Stimulated activated CD4-positive, alpha-beta T cell treated with anti-CD3 and anti-CD28 coated beads, Interleukin-12 subunit alpha, Interleukin-12 subunit beta, amount 100 ng/mL, for 4 hours (primary cell): Measurements from ENCODE around the gene SETBP1.

Source experiments
- DNase-seq: peaks from one replicate; pipeline ENCODE4 v3.0.0-alpha.2; 2020

Gene SETBP1

GRCh38 chr18:44765456-44765855, 84.8 kb downstream of the SETBP1 start:
- no peak for DNase-seq

GRCh38 chr18:44766450-44766849, 85.8 kb downstream of the SETBP1 start:
- no peak for DNase-seq

- DNase-seq: no peak
These were observed 87.1 kb downstream of the SETBP1 start for GRCh38 chr18:44767807-44768206.

GRCh38 chr18:44770641-44771040, 90.0 kb downstream of the SETBP1 start:
- DNase-seq: no peak

- DNase-seq: no peak
These were observed 90.9 kb downstream of the SETBP1 start for GRCh38 chr18:44771572-44771955.

- DNase-seq: no peak
These were observed 91.5 kb downstream of the SETBP1 start for GRCh38 chr18:44771956-44772917.

- no peak for DNase-seq
These were observed 93.0 kb downstream of the SETBP1 start for GRCh38 chr18:44773640-44774155.

GRCh38 chr18:44774191-44774590, 93.5 kb downstream of the SETBP1 start:
- no peak for DNase-seq

- no peak for DNase-seq
These were observed 96.9 kb downstream of the SETBP1 start for GRCh38 chr18:44777457-44778192.

GRCh38 chr18:44778788-44779187, 98.1 kb downstream of the SETBP1 start:
- no peak for DNase-seq

GRCh38 chr18:44779753-44780292, 99.1 kb downstream of the SETBP1 start:
- no peak for DNase-seq

GRCh38 chr18:44781886-44782285, 101.2 kb downstream of the SETBP1 start:
- DNase-seq: no peak

GRCh38 chr18:44782617-44783016, 101.9 kb downstream of the SETBP1 start:
- DNase-seq: no peak

- DNase-seq: no peak
These were observed 102.7 kb downstream of the SETBP1 start for GRCh38 chr18:44783371-44783770.

GRCh38 chr18:44786257-44786656, 105.6 kb downstream of the SETBP1 start:
- DNase-seq: no peak

GRCh38 chr18:44786688-44787087, 106.0 kb downstream of the SETBP1 start:
- no peak for DNase-seq

GRCh38 chr18:44788334-44788733, 107.6 kb downstream of the SETBP1 start:
- no peak for DNase-seq

GRCh38 chr18:44789710-44790109, 109.0 kb downstream of the SETBP1 start:
- DNase-seq: no peak

- no peak for DNase-seq
These were observed 110.2 kb downstream of the SETBP1 start for GRCh38 chr18:44790860-44791259.

- DNase-seq: no peak
These were observed 110.8 kb downstream of the SETBP1 start for GRCh38 chr18:44791520-44791919.

GRCh38 chr18:44792456-44793061, 111.9 kb downstream of the SETBP1 start:
- DNase-seq: no peak

GRCh38 chr18:44793194-44793593, 112.5 kb downstream of the SETBP1 start:
- no peak for DNase-seq

GRCh38 chr18:44793685-44794084, 113.0 kb downstream of the SETBP1 start:
- no peak for DNase-seq
